ENCODE results near the gene SELENOK.

SELENOK gene

GRCh38 chr3:53883008-53883407, 8.7 kb downstream of the SELENOK start:
- no peak for DNase-seq (ENCODE audit: low spot score)

- peak; percentile 95 for DNase-seq (ENCODE audit: low spot score)
These were observed 9.7 kb downstream of the SELENOK start, which contains the start of gene ACTR8 for GRCh38 chr3:53881691-53882593. Gene ACTR8 (minus strand): TSS chr3:53882152. CDS start chr3:53882101, 51 bp downstream.

GRCh38 chr3:53880396-53881345, 11.0 kb downstream of the SELENOK start:
- DNase-seq (ENCODE audit: low spot score) = peak; percentile 33

GRCh38 chr3:53865732-53866499, 25.7 kb downstream of the SELENOK start:
- DNase-seq (ENCODE audit: low spot score) = no peak

GRCh38 chr3:53863145-53863544, 28.5 kb downstream of the SELENOK start:
- no peak for DNase-seq (ENCODE audit: low spot score)

- DNase-seq (ENCODE audit: low spot score) = no peak
These were observed 29.4 kb downstream of the SELENOK start for GRCh38 chr3:53862241-53862640.

- DNase-seq (ENCODE audit: low spot score) = no peak
These were observed 31.5 kb downstream of the SELENOK start for GRCh38 chr3:53860196-53860595.

GRCh38 chr3:53859178-53859577, 32.5 kb downstream of the SELENOK start:
- DNase-seq (ENCODE audit: low spot score) = no peak

GRCh38 chr3:53858096-53858741, 33.4 kb downstream of the SELENOK start:
- no peak for DNase-seq (ENCODE audit: low spot score)

GRCh38 chr3:53856964-53857363, 34.7 kb downstream of the SELENOK start:
- DNase-seq (ENCODE audit: low spot score) = no peak

GRCh38 chr3:53850895-53851294, 40.8 kb downstream of the SELENOK start:
- no peak for DNase-seq (ENCODE audit: low spot score)

GRCh38 chr3:53849916-53850315, 41.7 kb downstream of the SELENOK start:
- DNase-seq (ENCODE audit: low spot score) = no peak

- no peak for DNase-seq (ENCODE audit: low spot score)
These were observed 44.9 kb downstream of the SELENOK start for GRCh38 chr3:53846851-53847155.

GRCh38 chr3:53846134-53846850, 45.4 kb downstream of the SELENOK start, which contains the start of the genes CHDH and IL17RB:
Gene CHDH (minus strand): TSS chr3:53846419. CDS start chr3:53824008, 22,411 bp downstream.
Gene IL17RB (plus strand): TSS chr3:53846568. CDS start chr3:53846589, 21 bp downstream.
- peak; percentile 39 for DNase-seq (ENCODE audit: low spot score)

GRCh38 chr3:53845881-53846133, 45.9 kb downstream of the SELENOK start:
- no peak for DNase-seq (ENCODE audit: low spot score)

GRCh38 chr3:53845103-53845880, 46.4 kb downstream of the SELENOK start:
- peak; percentile 71 for DNase-seq (ENCODE audit: low spot score)

GRCh38 chr3:53844262-53845102, 47.2 kb downstream of the SELENOK start:
- no peak for DNase-seq (ENCODE audit: low spot score)

- DNase-seq (ENCODE audit: low spot score) = no peak
These were observed 48.2 kb downstream of the SELENOK start for GRCh38 chr3:53843195-53844177.

All from AG08396 (cell line).